D721Med (cell line): Measurements from ENCODE around the gene TMEM82.

Source experiments
- DNase-seq: peaks from one replicate; pipeline ENCODE4 v3.0.0; 2011; ENCODE audit warnings: low spot score; ENCODE audit not compliant: insufficient read length
- FAIRE-seq: peaks from 2 replicates; lab custom pipeline; 2011; peaks lifted over from hg19 to GRCh38; lab: Jason Lieb, UNC
- TF ChIP-seq, protein P1 (sequence below): IDR thresholded peaks from 2 replicates; pipeline ENCODE4 v1.5.1; 2012; ENCODE audit warnings: mild to moderate bottlenecking, control low read depth; ENCODE audit not compliant: insufficient read depth; ENCODE audit errors: missing control alignments

The TMEM82 gene

DNA sequence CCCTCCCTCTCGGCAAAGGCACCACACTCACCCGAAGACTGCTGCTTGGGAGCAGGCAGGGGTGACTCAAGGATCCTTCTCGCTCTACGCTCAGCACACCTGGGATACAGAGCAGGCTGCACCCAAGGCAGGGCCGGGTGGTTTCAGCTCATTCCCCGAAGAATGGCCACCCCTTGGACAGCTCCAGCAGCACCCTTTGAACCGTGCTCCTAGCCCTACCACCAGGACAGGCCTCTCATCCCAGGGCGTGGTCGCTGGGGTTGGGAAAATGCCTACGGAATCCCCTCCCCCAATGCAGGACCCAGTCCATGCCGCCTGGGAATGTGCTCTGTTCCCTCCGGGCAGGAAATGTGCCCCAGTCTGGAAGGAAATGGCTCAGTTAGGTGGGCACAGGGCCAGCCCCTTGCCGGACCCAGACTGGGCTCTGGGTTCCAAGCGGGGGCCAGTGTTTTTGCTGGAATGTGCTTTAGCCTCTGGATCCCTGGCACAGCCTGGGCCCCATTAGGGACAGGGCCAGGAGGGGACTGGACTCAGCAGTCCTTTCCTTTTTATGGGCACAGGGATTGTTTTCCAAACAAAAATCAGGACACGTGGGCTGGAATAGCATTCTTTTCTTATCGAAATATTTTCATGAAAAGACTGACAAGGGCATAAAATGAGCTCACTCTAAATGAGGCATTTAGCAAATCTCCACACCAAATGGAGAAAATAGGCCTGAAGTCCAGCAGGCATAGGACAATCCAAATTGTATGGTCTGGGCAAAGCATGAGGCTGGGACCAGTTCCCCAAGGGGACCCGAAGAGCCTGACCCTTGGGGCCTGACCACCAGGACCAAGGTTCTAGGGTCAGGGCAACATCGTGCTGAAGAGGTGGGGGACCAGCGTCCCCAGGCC, 7.3 kb downstream of the TMEM82 start:
- FAIRE-seq (no peak), DNase-seq (no peak)
- TF ChIP-seq, protein P1, sequence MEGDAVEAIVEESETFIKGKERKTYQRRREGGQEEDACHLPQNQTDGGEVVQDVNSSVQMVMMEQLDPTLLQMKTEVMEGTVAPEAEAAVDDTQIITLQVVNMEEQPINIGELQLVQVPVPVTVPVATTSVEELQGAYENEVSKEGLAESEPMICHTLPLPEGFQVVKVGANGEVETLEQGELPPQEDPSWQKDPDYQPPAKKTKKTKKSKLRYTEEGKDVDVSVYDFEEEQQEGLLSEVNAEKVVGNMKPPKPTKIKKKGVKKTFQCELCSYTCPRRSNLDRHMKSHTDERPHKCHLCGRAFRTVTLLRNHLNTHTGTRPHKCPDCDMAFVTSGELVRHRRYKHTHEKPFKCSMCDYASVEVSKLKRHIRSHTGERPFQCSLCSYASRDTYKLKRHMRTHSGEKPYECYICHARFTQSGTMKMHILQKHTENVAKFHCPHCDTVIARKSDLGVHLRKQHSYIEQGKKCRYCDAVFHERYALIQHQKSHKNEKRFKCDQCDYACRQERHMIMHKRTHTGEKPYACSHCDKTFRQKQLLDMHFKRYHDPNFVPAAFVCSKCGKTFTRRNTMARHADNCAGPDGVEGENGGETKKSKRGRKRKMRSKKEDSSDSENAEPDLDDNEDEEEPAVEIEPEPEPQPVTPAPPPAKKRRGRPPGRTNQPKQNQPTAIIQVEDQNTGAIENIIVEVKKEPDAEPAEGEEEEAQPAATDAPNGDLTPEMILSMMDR, result no peak

DNA sequence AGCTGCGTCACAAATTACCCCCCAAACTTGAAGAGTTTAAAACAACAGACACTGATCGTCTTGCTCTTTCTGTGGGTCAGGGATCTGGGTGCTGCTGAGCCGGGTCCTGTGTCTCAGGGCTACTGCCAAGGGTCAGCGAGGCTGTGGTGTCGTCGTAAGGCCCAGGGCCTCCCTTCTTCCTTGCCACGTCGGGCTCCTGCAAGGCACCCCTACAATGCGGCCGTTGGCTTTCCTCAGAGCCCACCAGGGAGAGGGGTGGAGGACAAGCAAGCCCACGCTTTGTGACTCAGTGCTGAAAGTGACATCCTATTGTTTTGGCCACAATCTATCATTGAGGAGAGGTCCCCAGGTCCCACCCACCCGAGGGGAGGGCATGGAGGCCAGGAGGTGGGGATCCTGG, 8.6 kb downstream of the TMEM82 start:
- TF ChIP-seq, protein P1, result no peak
- FAIRE-seq (no peak), DNase-seq (no peak)

DNA sequence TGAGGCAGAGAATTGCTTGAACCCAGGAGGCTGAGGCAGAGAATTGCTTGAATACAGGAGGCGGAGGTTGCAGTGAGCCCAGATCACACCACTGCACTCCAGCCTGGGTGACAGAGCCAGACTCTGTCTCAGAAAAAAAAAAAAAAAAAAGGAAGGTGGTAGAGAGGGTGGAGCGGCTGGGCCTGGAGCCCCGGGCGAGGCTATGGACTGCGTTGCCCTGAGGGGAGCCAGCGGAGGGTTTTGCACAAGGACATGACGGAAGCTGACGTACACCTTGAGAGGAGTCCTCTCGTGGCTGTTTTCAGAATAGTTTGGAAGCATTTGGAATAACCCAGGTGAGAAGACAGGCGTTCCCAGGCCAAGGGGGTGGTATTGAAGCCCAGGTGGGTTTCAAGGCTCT, 9.4 kb downstream of the TMEM82 start:
- no peak for DNase-seq
- FAIRE-seq, result no peak
- TF ChIP-seq, protein P1, result no peak

DNA sequence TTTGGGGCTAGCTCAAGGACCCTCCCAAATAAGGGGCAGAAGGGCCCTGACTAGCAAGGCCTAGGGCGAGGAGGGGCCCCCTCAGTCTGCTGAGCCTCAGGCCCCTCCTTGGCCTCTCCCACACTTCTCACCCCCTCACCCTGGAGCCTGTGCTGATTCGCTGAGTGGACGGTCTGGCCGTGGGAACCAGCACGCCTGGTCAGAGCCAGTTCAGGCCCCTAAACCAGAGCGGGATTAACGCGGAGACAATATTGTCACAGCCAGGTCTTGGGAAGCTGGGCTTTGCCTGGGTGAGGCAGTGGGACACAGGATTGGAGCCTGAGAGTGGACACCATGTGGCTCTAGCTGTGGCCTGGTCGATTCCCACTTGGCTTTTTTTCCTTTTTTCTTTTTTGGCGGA, 11.5 kb downstream of the TMEM82 start:
- TF ChIP-seq, protein P1, result no peak
- FAIRE-seq (no peak), DNase-seq (no peak)

DNA sequence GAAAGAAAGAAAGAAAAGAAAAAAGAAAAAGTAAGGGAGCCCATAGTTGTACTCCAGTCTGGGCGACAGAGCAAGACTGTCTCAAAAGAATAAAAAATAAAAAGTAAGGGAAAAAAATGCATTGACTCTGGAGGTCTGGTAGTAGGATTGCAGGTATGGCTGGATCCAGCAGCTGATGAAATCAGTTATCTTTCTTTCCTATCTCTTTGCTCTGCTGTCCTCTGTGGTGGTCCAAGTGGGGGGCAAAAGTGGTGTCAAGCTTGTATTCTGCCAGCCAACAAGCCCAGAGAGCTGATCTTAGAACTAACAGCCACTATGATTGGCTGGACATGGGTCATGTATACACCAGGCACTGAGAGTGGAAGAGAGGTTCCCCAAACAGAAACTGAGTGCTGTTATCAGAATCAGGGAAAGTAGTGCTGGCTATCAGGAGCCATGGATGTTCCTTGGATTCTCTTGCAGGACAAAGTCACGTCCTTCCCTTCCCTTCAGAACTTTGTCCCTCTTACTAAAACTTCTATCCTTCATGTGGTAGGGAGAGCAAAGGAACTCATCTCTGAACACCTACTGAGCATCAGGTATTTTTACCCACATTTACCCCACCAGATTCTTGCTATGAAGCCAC, 12.8 kb downstream of the TMEM82 start:
- no peak for FAIRE-seq
- DNase-seq, result no peak
- TF ChIP-seq, protein P1, result no peak

DNA sequence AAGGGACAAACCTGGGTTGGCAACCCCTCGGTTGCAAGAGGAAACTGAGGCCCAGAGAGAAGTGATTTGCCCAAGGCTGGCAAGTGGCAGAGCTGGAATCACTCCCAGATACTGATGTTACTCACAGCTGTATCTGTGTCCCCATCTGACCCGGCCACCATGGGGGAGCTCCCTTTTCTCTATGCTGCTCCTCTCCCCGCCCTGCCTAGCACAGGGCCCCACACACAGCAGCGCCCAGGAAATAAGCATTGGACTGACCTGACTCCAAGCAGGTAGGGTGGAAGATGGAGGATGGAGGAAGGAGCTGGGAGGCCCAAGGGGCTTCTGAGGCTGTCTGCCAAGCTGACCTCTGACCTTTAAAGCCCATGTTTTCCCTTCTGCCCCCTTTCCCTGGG, 13.3 kb downstream of the TMEM82 start:
- FAIRE-seq (no peak), DNase-seq (no peak)
- TF ChIP-seq, protein P1, result no peak
